H1 (cell line): ENCODE data around the gene PPM1L. TPM values are rescaled to one million over a fixed set of nuclear protein-coding genes. Genes with fewer than 3 reads are reported as not detected.

ENCODE experiments used
- CHD2 ChIP-seq: IDR thresholded peaks from 2 replicates; pipeline ENCODE4 v1.6.1; 2012; ENCODE audit warnings: low read length, improper control_type of control experiment
- CHD7 ChIP-seq: fragments of 300-600 bp; sonication (generic); IDR thresholded peaks from 2 replicates; pipeline ENCODE4 v1.7.1; 2012; ENCODE audit warnings: low read length, moderate library complexity, mild to moderate bottlenecking, inconsistent platforms; ENCODE audit not compliant: insufficient replicate concordance
- KDM1A ChIP-seq: fragments of 200-600, 300-600 bp; sonication (generic); IDR thresholded peaks from 2 replicates; pipeline ENCODE4 v1.7.1; 2016; ENCODE audit warnings: mild to moderate bottlenecking, low read length, borderline replicate concordance
- NRF1 ChIP-seq: IDR thresholded peaks from 2 replicates; pipeline ENCODE4 v1.6.1; 2011; ENCODE audit warnings: mild to moderate bottlenecking, low read depth, low read length, improper control_type of control experiment
- SIRT6 ChIP-seq: IDR thresholded peaks from one replicate; pipeline ENCODE4 v1.7.1; 2012; ENCODE audit warnings: low read length, inconsistent platforms
- polyA plus RNA-seq, 7 experiments: library from polyadenylated mRNA; depleted of rRNA in 3 of 7; stranded (reverse) in 5 of 7; unstranded in 2 of 7; fragments of >200 nt in 5 of 7; fragments of 200-250 nt in 2 of 7; gene quantifications; 1 replicate in 5 of 7; 2 replicates in 1 of 7; 4 replicates in 1 of 7; pipeline versions ENCODE4 v1.2.1 to v1.2.3, GENCODE V29; 2011 to 2013; ENCODE audit warnings: missing spikeins in 2 of 7, mixed read lengths in 2 of 7
- total RNA-seq: library from RNA; stranded (reverse); fragmentation: NEBNext Ultra II Directional; extraction: Animal tissue kit (Norgen Biotek cat#: 25700); gene quantifications from 2 replicates; pipeline ENCODE4 v1.2.1, GENCODE V29; 2021

Gene PPM1L
- total and polyA plus RNA-seq, 2 of the 8 experiments (the other 6 are each of a cell fraction or from before 2014, with no cell fraction given) = 2.8 to 18.1 TPM

DNA sequence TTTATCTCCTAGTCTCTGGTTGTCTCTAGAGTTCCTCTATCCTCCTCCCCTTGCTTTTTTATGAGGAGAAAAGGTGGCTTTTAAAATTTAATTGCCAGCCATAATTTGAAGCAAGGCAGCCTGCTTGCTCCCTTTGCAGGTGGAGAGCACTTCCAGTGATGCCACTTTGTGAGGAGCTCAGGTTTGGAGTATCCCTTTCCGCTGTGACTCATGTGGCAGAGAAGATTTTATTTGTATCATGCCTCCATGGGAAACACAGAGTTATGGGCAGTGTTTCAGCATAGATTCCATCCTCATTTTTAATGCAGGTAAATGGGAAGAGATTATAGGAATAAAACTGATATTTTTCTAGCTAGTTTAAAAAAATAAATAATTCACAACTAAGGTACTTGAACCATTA is 7.0 kb downstream of the PPM1L start (continued):
- TF ChIP-seq CHD7 (no peak), SIRT6 (no peak), CHD2 (no peak), KDM1A (no peak), NRF1 (no peak)
- TF ChIP-seq, all 59 proteins: peak for 0
